Stimulated activated naive B cell treated with anti-CD40 and anti-IgM and Interleukin-4, amounts not matched to agents 10 μg/mL and 1 μg/mL and 100 μg/mL, for 72 hours (primary cell): Measurements from ENCODE around the gene CYP1B1.
"Not testable (repeated sequence)": the region's sequence is repeated elsewhere in the genome, so short reads cannot be mapped to it uniquely, and the experiment has no call there.

Source experiments
- ATAC-seq, 2 donors: fragments of 150-1000 bp; cut with Tn5 transposase; replicated peaks; 2 replicates each; pipeline ENCODE4 v1.10.0; 2021; ENCODE audit warnings: moderate library complexity in 1 of 2
- DNase-seq: peaks from one replicate; pipeline ENCODE4 v3.0.0; 2021
- H3K27ac Mint-ChIP-seq: one replicate; pipeline ENCODE4 v1.8.0; 2022; ENCODE audit warnings: mild to moderate bottlenecking, mixed read lengths
- H3K27me3 Mint-ChIP-seq, 2 donors: one replicate each; pipeline ENCODE4 v1.8.0; 2022; ENCODE audit warnings: mixed read lengths in 2 of 2
- H3K36me3 Mint-ChIP-seq, 2 donors: one replicate each; pipeline ENCODE4 v1.8.0; 2022; ENCODE audit warnings: mixed read lengths in 2 of 2, mild to moderate bottlenecking in 1 of 2
- H3K4me1 Mint-ChIP-seq, 2 donors: one replicate each; pipeline ENCODE4 v1.8.0; 2022; ENCODE audit warnings: mixed read lengths in 2 of 2, mild to moderate bottlenecking in 1 of 2
- H3K4me3 Mint-ChIP-seq, 2 donors: one replicate each; pipeline ENCODE4 v1.8.0; 2022; ENCODE audit warnings: mild to moderate bottlenecking in 2 of 2, mixed read lengths in 2 of 2, moderate library complexity in 1 of 2
- H3K9me3 Mint-ChIP-seq, 2 donors: one replicate each; pipeline ENCODE4 v1.8.0; 2022; ENCODE audit warnings: mixed read lengths in 2 of 2, mild to moderate bottlenecking in 1 of 2

Gene CYP1B1

GRCh38 chr2:38075507-38076151 lies at the start of gene CYP1B1:
CYP1B1 (minus strand) TSS chr2:38076151; CDS start chr2:38075388, 763 bp downstream.
- Mint-ChIP-seq H3K4me3 (peak within 1 kb of the TSS; percentile 81 to 88), H3K9me3 (peaks cover 1 to 4% of the 10 kb centered on the region in 2 donors), H3K27ac (peak within 1 kb of the TSS; percentile 96), H3K36me3 (peaks cover 0 to 18% of the 10 kb centered on the region in 2 donors), H3K27me3 (peaks cover 40 to 59% of the 10 kb centered on the region in 2 donors), H3K4me1 (peaks cover 17 to 42% of the 10 kb centered on the region in 2 donors)
- DNase-seq (peak; percentile 12), ATAC-seq (no peak)

- no peak for DNase-seq
- no peak overlapping the region for H3K27ac Mint-ChIP-seq
Measured at GRCh38 chr2:38125007-38125406, 49.1 kb upstream of the CYP1B1 start.

GRCh38 chr2:38123911-38124310 lies 48.0 kb upstream of the CYP1B1 start:
- peaks cover 4 to 14% of the 10 kb centered on the region in 2 donors for H3K9me3 Mint-ChIP-seq
- DNase-seq (no peak), ATAC-seq (no peak)
- H3K4me1 Mint-ChIP-seq = peaks cover 4 to 11% of the 10 kb centered on the region in 2 donors
- H3K27ac Mint-ChIP-seq = no peak overlapping the region
- peaks cover 4 to 29% of the 10 kb centered on the region in 2 donors for H3K27me3 Mint-ChIP-seq
- peaks cover 15 to 16% of the 10 kb centered on the region in 2 donors for H3K36me3 Mint-ChIP-seq
- no peak overlapping the region for H3K4me3 Mint-ChIP-seq

More at GRCh38 chr2:38125007-38125406, 49.1 kb upstream of the CYP1B1 start:
- Mint-ChIP-seq H3K9me3 (peaks cover 4 to 14% of the 10 kb centered on the region in 2 donors), H3K27me3 (peaks cover 0 to 21% of the 10 kb centered on the region in 2 donors), H3K4me1 (peaks cover 10 to 21% of the 10 kb centered on the region in 2 donors), H3K36me3 (peaks cover 15 to 16% of the 10 kb centered on the region in 2 donors), H3K4me3 (no peak overlapping the region)
- no peak for ATAC-seq

- peaks cover 4 to 9% of the 10 kb centered on the region in 2 donors for H3K9me3 Mint-ChIP-seq
- no peak overlapping the region for H3K27ac Mint-ChIP-seq
- peaks cover 4 to 34% of the 10 kb centered on the region in 2 donors for H3K27me3 Mint-ChIP-seq
- H3K36me3 Mint-ChIP-seq = peaks cover 10 to 12% of the 10 kb centered on the region in 2 donors
- no peak for ATAC-seq
- no peak for DNase-seq
- H3K4me1 Mint-ChIP-seq = no peaks in the 10 kb centered on the region
- H3K4me3 Mint-ChIP-seq = no peak overlapping the region
Measured at GRCh38 chr2:38122344-38122743, 46.4 kb upstream of the CYP1B1 start.

- ATAC-seq = no peak
- Mint-ChIP-seq H3K27me3 (peaks cover 4 to 40% of the 10 kb centered on the region in 2 donors), H3K4me1 (no peaks in the 10 kb centered on the region), H3K36me3 (peaks cover 2 to 6% of the 10 kb centered on the region in 2 donors), H3K9me3 (peaks cover 0 to 3% of the 10 kb centered on the region in 2 donors), H3K4me3 (no peak overlapping the region), H3K27ac (no peak overlapping the region)
- DNase-seq = no peak
Measured at GRCh38 chr2:38121481-38121880, 45.5 kb upstream of the CYP1B1 start.

GRCh38 chr2:38120829-38121228 lies 44.9 kb upstream of the CYP1B1 start:
- no peak overlapping the region for H3K4me3 Mint-ChIP-seq
- H3K36me3 Mint-ChIP-seq = peaks cover 1% of the 10 kb centered on the region in 2 donors
- DNase-seq = no peak
- ATAC-seq = no peak
- H3K9me3 Mint-ChIP-seq = no peaks in the 10 kb centered on the region
- H3K27me3 Mint-ChIP-seq = peaks cover 4 to 40% of the 10 kb centered on the region in 2 donors
- no peak overlapping the region for H3K27ac Mint-ChIP-seq
- H3K4me1 Mint-ChIP-seq = no peaks in the 10 kb centered on the region

GRCh38 chr2:38120264-38120592 lies 44.3 kb upstream of the CYP1B1 start:
- Mint-ChIP-seq H3K27ac (no peak overlapping the region), H3K4me1 (peaks cover 1 to 3% of the 10 kb centered on the region in 2 donors), H3K27me3 (peaks cover 4 to 40% of the 10 kb centered on the region in 2 donors), H3K9me3 (no peaks in the 10 kb centered on the region), H3K4me3 (no peak overlapping the region), H3K36me3 (peaks cover 0 to 1% of the 10 kb centered on the region in 2 donors)
- no peak for DNase-seq
- ATAC-seq = no peak

- ATAC-seq = no peak
- no peak overlapping the region for H3K4me3 Mint-ChIP-seq
- peaks cover 0 to 2% of the 10 kb centered on the region in 2 donors for H3K9me3 Mint-ChIP-seq
- H3K27ac Mint-ChIP-seq = no peak overlapping the region
- H3K36me3 Mint-ChIP-seq = peaks cover 0 to 1% of the 10 kb centered on the region in 2 donors
- no peak for DNase-seq
- H3K4me1 Mint-ChIP-seq = peaks cover 4 to 7% of the 10 kb centered on the region in 2 donors
- peaks cover 16 to 57% of the 10 kb centered on the region in 2 donors for H3K27me3 Mint-ChIP-seq
Measured at GRCh38 chr2:38116762-38117161, 40.8 kb upstream of the CYP1B1 start.

- no peak overlapping the region for H3K27ac Mint-ChIP-seq
- H3K4me3 Mint-ChIP-seq = no peak overlapping the region
- ATAC-seq (peak; percentile 74 to 86), DNase-seq (peak; percentile 45)
- peaks cover 4 to 6% of the 10 kb centered on the region in 2 donors for H3K9me3 Mint-ChIP-seq
- peaks cover 30 to 60% of the 10 kb centered on the region in 2 donors for H3K27me3 Mint-ChIP-seq
- H3K4me1 Mint-ChIP-seq = peaks cover 4 to 7% of the 10 kb centered on the region in 2 donors
- peaks cover 1 to 3% of the 10 kb centered on the region in 2 donors for H3K36me3 Mint-ChIP-seq
Measured at GRCh38 chr2:38115216-38116032, 39.5 kb upstream of the CYP1B1 start.

GRCh38 chr2:38113981-38114708 lies 38.2 kb upstream of the CYP1B1 start:
- Mint-ChIP-seq H3K36me3 (peaks cover 1 to 3% of the 10 kb centered on the region in 2 donors), H3K4me3 (no peak overlapping the region), H3K27me3 (peaks cover 28 to 56% of the 10 kb centered on the region in 2 donors), H3K4me1 (peaks cover 4 to 7% of the 10 kb centered on the region in 2 donors), H3K9me3 (peaks cover 4 to 6% of the 10 kb centered on the region in 2 donors), H3K27ac (no peak overlapping the region)
- no peak for DNase-seq
- ATAC-seq = peak; percentile 14 to 48

GRCh38 chr2:38113051-38113450 lies 37.1 kb upstream of the CYP1B1 start:
- DNase-seq (no peak), ATAC-seq (no peak)
- no peak overlapping the region for H3K27ac Mint-ChIP-seq
- H3K9me3 Mint-ChIP-seq = peaks cover 4 to 6% of the 10 kb centered on the region in 2 donors
- no peak overlapping the region for H3K4me3 Mint-ChIP-seq
- peaks cover 1 to 3% of the 10 kb centered on the region in 2 donors for H3K36me3 Mint-ChIP-seq
- H3K4me1 Mint-ChIP-seq = peaks cover 4 to 7% of the 10 kb centered on the region in 2 donors
- peaks cover 33 to 56% of the 10 kb centered on the region in 2 donors for H3K27me3 Mint-ChIP-seq

GRCh38 chr2:38111350-38111749 lies 35.4 kb upstream of the CYP1B1 start:
- not testable (repeated sequence) for DNase-seq, H3K4me3 Mint-ChIP-seq, ATAC-seq, H3K27ac Mint-ChIP-seq, H3K36me3 Mint-ChIP-seq, H3K9me3 Mint-ChIP-seq
- Mint-ChIP-seq H3K27me3 (peaks cover 33 to 50% of the 10 kb centered on the region in 2 donors), H3K4me1 (peaks cover 10 to 15% of the 10 kb centered on the region in 2 donors)

GRCh38 chr2:38109732-38110181 lies 33.8 kb upstream of the CYP1B1 start:
- no peak overlapping the region for H3K27ac Mint-ChIP-seq
- no peak overlapping the region for H3K4me3 Mint-ChIP-seq
- H3K36me3 Mint-ChIP-seq = peaks cover 0 to 3% of the 10 kb centered on the region in 2 donors
- peaks cover 36 to 56% of the 10 kb centered on the region in 2 donors for H3K27me3 Mint-ChIP-seq
- H3K4me1 Mint-ChIP-seq = peaks cover 11 to 12% of the 10 kb centered on the region in 2 donors
- peaks cover 4 to 8% of the 10 kb centered on the region in 2 donors for H3K9me3 Mint-ChIP-seq
- ATAC-seq (no peak), DNase-seq (no peak)
